Left lobe of liver (tissue), 2 donors: ENCODE data around the gene RNMT. TPM values are rescaled to one million over a fixed set of nuclear protein-coding genes. Genes with fewer than 3 reads are reported as not detected.

Experiments used
- ATAC-seq: fragments of 200-7000 bp; cut with Tn5 transposase; one replicate; pipeline ENCODE4 v1.9.1; 2020; ENCODE audit warnings: mild to moderate bottlenecking, moderate library complexity
- DNase-seq: peaks from one replicate; pipeline ENCODE4 v3.0.0-alpha.2; 2020; ENCODE audit warnings: low spot score
- total RNA-seq: library from RNA; stranded (reverse); gene quantifications from one replicate; pipeline ENCODE4 v1.2.1, GENCODE V29; 2021
- donor health status: DM: no; HTN: no; CAD: no; lungs with moderate emphysema.
- donor health status: DM: no; HTN: yes; CAD: no.

Gene RNMT
- total RNA-seq, 1 donor from 2014 or later = 7.9 TPM

DNA sequence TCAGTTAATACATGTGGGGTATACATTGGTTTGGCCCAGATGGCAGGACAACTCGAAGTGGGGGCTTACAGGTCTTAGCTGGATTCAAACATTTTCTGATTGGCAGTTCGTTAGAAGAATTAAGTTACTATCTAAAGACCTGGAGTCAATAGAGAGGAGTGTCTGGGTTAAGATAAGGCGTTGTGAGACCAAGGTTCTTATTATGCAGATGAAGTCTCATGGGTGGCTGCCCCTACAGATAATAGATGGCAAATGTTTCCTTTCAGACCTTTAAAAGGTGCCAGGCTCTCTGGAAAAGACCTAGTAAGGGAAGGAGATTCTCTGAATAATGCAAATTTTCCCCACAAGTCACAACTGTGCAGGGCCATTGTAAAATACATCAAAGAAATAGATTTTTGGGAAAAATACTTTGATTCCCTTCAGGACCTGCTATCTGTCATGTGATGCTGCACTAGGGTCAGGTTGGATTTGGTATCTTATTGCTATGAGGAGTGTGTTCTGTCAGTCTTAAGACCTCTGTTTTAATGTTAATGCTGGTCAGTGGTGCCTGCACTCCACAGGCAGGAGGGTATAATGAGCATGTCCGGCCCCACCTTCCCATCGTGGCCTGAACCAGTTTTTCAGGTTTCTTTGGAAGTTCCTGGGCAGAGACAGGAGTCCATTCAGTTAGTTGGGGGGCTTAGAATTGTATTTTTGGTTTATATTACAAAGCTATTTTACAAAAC lies 83.2 kb downstream of the RNMT start:
- ATAC-seq = no peak
- no peak for DNase-seq

DNA sequence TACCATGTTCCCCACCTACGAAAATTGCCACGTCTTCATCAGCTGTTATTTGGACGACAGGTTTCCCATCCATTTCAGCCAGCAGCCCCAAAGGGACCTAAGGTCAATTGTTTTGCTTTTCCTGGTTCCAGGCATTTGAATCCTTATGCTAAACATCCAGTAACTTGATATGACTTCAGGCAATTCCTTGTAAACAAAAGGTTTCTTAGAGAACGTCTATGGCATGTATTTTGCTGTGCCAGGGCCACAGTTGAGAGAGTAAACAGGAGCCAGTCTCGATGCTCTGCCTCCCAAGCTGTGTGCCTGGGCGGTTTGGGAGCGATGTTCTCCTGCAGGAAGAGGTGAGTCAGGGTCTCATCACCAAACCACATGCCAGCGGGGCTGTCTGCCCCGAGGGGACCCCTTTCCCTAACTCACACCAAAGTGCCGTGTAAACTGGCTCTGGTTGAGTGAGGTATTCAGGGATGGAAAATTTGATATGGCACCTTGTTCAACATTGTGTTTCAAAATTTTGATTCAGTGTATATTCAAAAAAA lies 84.5 kb downstream of the RNMT start:
- ATAC-seq (no peak), DNase-seq (no peak)

DNA sequence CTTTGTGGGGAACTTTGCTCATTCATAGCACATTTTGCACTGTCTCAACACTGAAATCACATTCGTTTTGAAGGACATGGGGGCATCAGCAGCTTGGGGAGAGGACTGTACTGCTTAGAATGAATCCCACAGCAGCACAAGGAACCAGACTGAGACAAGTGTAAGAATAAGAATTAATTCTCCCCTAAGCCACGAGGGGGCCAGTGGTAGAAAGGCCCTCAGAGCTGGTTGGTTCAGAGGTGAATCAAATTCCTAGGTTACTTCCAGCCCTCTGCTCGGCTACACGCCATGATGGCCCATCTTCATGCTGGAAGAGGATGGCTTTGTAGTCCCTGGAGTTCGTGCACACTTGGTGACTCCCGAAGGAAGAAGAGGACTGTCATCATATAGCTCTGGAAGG lies 85.5 kb downstream of the RNMT start:
- no peak for DNase-seq
- ATAC-seq = peak; percentile 21

DNA sequence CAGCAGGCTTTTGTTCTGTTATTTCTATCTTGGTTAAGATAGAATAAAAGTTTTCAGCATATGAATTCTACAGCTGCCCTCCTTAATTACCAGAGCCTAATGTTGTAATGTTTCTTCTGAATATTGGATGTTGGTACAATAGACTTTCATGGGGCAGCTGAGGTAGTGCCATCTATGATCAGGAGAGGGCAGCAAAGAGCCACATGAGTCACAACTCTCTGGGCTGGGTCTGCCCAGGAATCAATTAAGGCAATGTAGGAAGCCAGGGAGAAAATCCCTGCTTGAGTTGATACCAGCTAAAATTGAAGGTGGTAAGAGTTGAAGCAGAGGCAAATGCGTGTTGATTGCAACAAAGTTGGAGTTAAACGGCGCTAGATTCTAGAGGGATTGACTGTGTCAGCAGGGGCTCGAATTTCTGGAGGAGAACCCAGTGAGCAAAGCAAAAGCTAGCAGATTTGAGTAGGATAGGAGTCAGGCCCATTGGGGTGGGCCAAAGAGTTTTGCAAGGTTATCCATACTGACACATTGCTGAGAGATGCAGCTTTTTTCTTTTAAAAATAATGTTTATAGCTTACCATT lies 86.9 kb downstream of the RNMT start:
- DNase-seq = peak; percentile 60
- peak; percentile 98 for ATAC-seq

Other genes with a start within 250 kb of the RNMT start
- 11.6 TPM for gene FAM210A, start 115 bp upstream of the RNMT start, total RNA-seq
- gene MC5R, start 97.5 kb downstream of the RNMT start, total RNA-seq = not detected
- gene MC2R, start 188.9 kb downstream of the RNMT start, total RNA-seq = not detected